T-helper 1 cell treated with Interleukin-12 subunit alpha and Interleukin-12 subunit beta and Interleukin-4 antibody, amounts not matched to agents 30 ng/mL and 1 ng/mL, for 36 hours (primary cell): ENCODE data around the gene SLC39A6. TPM values are rescaled to one million over a fixed set of nuclear protein-coding genes. Genes with fewer than 3 reads are reported as not detected.

ENCODE experiments used
- intact Hi-C: fragments of 100-400 bp; cut with micrococcal nuclease; formaldehyde crosslinking; loops from one replicate; pipeline ENCODE4 v1.15.1; 2024
- total RNA-seq: library from RNA; stranded (reverse); gene quantifications from 2 replicates; pipeline ENCODE4 v1.2.3, GENCODE V29; 2022

SLC39A6 gene
- total RNA-seq, 1 donor from 2014 or later = 28.5 TPM

GRCh38 chr18:36064809-36065079 lies 64.4 kb downstream of the SLC39A6 start:
- intact Hi-C loops = loop anchor here (5.0 kb wide), 4 partner anchors 482 to 1037 kb away; partner anchors contain the start of genes GALNT1 and ZNF397

GRCh38 chr18:36064027-36064808 lies 64.9 kb downstream of the SLC39A6 start:
- intact Hi-C loops = no loop called here

- intact Hi-C loops = no loop called here
Measured at GRCh38 chr18:36058674-36059073, 70.5 kb downstream of the SLC39A6 start.

Other genes with a start within 250 kb of the SLC39A6 start
- gene RPRD1A, start 61.8 kb downstream of the SLC39A6 start, total RNA-seq = 28.1 and 29.5 TPM in 2 replicates
- 68.9 and 73.4 TPM in 2 replicates for gene ELP2, start 559 bp upstream of the SLC39A6 start, total RNA-seq
- 0.17 TPM in 2 replicates for gene MOCOS, start 58.2 kb upstream of the SLC39A6 start, total RNA-seq
- not detected in 2 replicates for gene FHOD3, start 168.4 kb upstream of the SLC39A6 start, total RNA-seq